ENCODE measurements around the gene GASK1B. TPM values are rescaled to one million over a fixed set of nuclear protein-coding genes. Genes with fewer than 3 reads are reported as not detected.

GASK1B gene
- total and polyA plus RNA-seq, 2 of the 13 experiments (the other 11 are each of a cell fraction or from before 2014, with no cell fraction given): 29.1 to 40.4 TPM

GRCh38 chr4:158208963-158209640 is 36.3 kb upstream of the GASK1B start:
- Histone ChIP-seq H3K4me2 (ENCODE audit: low read depth, low read length) (no peak overlapping the region), H3K27ac (ENCODE audit: extremely low read length, insufficient read depth, low read length) (no peak overlapping the region), H4K20me1 (ENCODE audit: insufficient read depth, low read length) (no peaks in the 10 kb centered on the region), H3K9ac (ENCODE audit: insufficient read depth, low read depth, low read length) (no peak overlapping the region), H3K79me2 (ENCODE audit: insufficient read depth, low read length) (no peaks in the 10 kb centered on the region), H3K9me3 (ENCODE audit: low read length) (no peaks in the 10 kb centered on the region), H2AFZ (ENCODE audit: low read length) (no peak overlapping the region), H3K27me3 (ENCODE audit: control insufficient read depth in 1 of 2, insufficient read depth in 2 of 2, low read length in 2 of 2) (no peaks in the 10 kb centered on the region), H3K4me3 (replicated peaks in 1 of 3; ENCODE audit: insufficient read depth in 1 of 3, low read depth in 2 of 3, low read length in 3 of 3) (no peak overlapping the region), H3K4me1 (ENCODE audit: insufficient read depth, low read length) (peaks cover 18% of the 10 kb centered on the region), H3K36me3 (replicated peaks in 1 of 2; ENCODE audit: control insufficient read depth in 1 of 2, insufficient read depth in 2 of 2, low read length in 2 of 2) (peaks cover 0 to under 1% of the 10 kb centered on the region in 2 experiments; a peak in 1 of 5 replicates)
- no peak for FAIRE-seq
- in situ Hi-C loops (cut with HindIII; ENCODE audit: extremely low pct_ligation_motif_present, low pct_unique_long_range_greater_than_20kb) (no loop called here), intact Hi-C loops (cut with micrococcal nuclease; ENCODE audit: unreplicated experiment) (no loop called here)
- ChIA-PET CTCF (ENCODE audit: low intra/inter-chr PET ratio, low total read pairs) (no interaction called here), POLR2A (no interaction called here)
- WGBS (ENCODE audit: low lambda C conversion rate): 97% methylated on average over 5 of the region's 5 CpGs
- TF ChIP-seq NR2F2 (IDR thresholded peaks at IDR 0.05; ENCODE audit: borderline replicate concordance, low read depth): no peak
- TF ChIP-seq ZNF383 (CRISPR knock-in tag; IDR thresholded peaks at IDR 0.05; ENCODE audit: borderline replicate concordance): no peak
- no peak for TF ChIP-seq ZNF329 (CRISPR knock-in tag; IDR thresholded peaks at IDR 0.05; ENCODE audit: low read depth)
- TF ChIP-seq SCMH1 (CRISPR knock-in tag; IDR thresholded peaks at IDR 0.05; ENCODE audit: borderline replicate concordance): no peak
- TF ChIP-seq KDM6A (CRISPR knock-in tag; IDR thresholded peaks at IDR 0.05; ENCODE audit: low read depth): no peak
- BruUV-seq (replicated peaks): no TSS peak
- no peak for DNase-seq (ENCODE audit: low spot score)
- ATAC-seq: no peak

DNA sequence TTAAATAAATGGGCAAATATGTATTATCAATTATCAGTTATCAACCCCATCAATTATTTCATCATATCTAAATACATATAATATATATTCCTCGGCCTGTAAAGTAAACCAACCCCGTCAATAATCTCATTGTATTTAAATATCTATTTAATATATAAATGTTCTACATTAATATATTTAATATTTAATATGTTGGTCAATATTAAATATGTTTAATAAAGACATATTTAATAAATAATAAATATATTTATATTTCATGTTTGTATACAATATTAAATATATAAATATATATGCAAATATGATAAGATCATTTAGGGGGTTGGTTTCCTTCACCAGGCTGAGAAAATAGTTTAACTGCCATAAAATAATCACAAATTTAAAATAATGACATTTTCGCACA is 31.1 kb upstream of the GASK1B start:
- 94% methylated on average over 3 of the region's 3 CpGs for WGBS (ENCODE audit: low lambda C conversion rate)
- ChIA-PET CTCF (ENCODE audit: low intra/inter-chr PET ratio, low total read pairs) (no interaction called here), POLR2A (no interaction called here)
- Histone ChIP-seq H4K20me1 (ENCODE audit: insufficient read depth, low read length) (no peaks in the 10 kb centered on the region), H3K4me3 (replicated peaks in 1 of 3; ENCODE audit: insufficient read depth in 1 of 3, low read depth in 2 of 3, low read length in 3 of 3) (no peak overlapping the region), H2AFZ (ENCODE audit: low read length) (no peak overlapping the region), H3K9ac (ENCODE audit: insufficient read depth, low read depth, low read length) (no peak overlapping the region), H3K4me2 (ENCODE audit: low read depth, low read length) (no peak overlapping the region), H3K79me2 (ENCODE audit: insufficient read depth, low read length) (no peaks in the 10 kb centered on the region), H3K9me3 (ENCODE audit: low read length) (no peaks in the 10 kb centered on the region), H3K27me3 (ENCODE audit: control insufficient read depth in 1 of 2, insufficient read depth in 2 of 2, low read length in 2 of 2) (no peaks in the 10 kb centered on the region), H3K27ac (ENCODE audit: extremely low read length, insufficient read depth, low read length) (no peak overlapping the region), H3K36me3 (replicated peaks in 1 of 2; ENCODE audit: control insufficient read depth in 1 of 2, insufficient read depth in 2 of 2, low read length in 2 of 2) (peaks cover 4 to 9% of the 10 kb centered on the region in 2 experiments; a peak in 4 of 5 replicates), H3K4me1 (ENCODE audit: insufficient read depth, low read length) (peaks cover 9% of the 10 kb centered on the region; the same call in 1 of the 2 replicates)
- ATAC-seq: no peak
- BruUV-seq (replicated peaks): no TSS peak
- in situ Hi-C loops (cut with HindIII; ENCODE audit: extremely low pct_ligation_motif_present, low pct_unique_long_range_greater_than_20kb) (no loop called here), intact Hi-C loops (cut with micrococcal nuclease; ENCODE audit: unreplicated experiment) (no loop called here)
- TF ChIP-seq TEAD3 (CRISPR knock-in tag; optimal IDR thresholded peaks at IDR 0.05; ENCODE audit: borderline replicate concordance) (no peak), LCORL (IDR thresholded peaks at IDR 0.05) (no peak), LCORL (CRISPR knock-in tag; IDR thresholded peaks at IDR 0.05) (no peak), CBFB (CRISPR knock-in tag; IDR thresholded peaks at IDR 0.05) (no peak), SIX4 (CRISPR knock-in tag; IDR thresholded peaks at IDR 0.05) (no peak), ZMYM3 (CRISPR knock-in tag; IDR thresholded peaks at IDR 0.05) (no peak), SNRNP70 (IDR thresholded peaks at IDR 0.05; ENCODE audit: low read depth, low read length) (no peak), DBP (CRISPR knock-in tag; IDR thresholded peaks at IDR 0.05; ENCODE audit: not compliant biosample characterization) (no peak), NCOR1 (IDR thresholded peaks at IDR 0.05; ENCODE audit: borderline replicate concordance, low read length) (no peak)
- TF ChIP-seq, protein P1, sequence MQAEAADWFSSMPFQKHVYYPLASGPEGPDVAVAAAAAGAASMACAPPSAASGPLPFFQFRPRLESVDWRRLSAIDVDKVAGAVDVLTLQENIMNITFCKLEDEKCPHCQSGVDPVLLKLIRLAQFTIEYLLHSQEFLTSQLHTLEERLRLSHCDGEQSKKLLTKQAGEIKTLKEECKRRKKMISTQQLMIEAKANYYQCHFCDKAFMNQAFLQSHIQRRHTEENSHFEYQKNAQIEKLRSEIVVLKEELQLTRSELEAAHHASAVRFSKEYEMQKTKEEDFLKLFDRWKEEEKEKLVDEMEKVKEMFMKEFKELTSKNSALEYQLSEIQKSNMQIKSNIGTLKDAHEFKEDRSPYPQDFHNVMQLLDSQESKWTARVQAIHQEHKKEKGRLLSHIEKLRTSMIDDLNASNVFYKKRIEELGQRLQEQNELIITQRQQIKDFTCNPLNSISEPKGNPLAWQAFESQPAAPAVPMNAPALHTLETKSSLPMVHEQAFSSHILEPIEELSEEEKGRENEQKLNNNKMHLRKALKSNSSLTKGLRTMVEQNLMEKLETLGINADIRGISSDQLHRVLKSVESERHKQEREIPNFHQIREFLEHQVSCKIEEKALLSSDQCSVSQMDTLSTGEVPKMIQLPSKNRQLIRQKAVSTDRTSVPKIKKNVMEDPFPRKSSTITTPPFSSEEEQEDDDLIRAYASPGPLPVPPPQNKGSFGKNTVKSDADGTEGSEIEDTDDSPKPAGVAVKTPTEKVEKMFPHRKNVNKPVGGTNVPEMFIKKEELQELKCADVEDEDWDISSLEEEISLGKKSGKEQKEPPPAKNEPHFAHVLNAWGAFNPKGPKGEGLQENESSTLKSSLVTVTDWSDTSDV (CRISPR knock-in tag; IDR thresholded peaks at IDR 0.05): no peak
- no peak for DNase-seq (ENCODE audit: low spot score)
- FAIRE-seq: no peak
